HEK293 (cell line): ENCODE measurements around the gene PRRC2B.

Experiments
- CTCF ChIA-PET: fragments of 350-600 bp; formaldehyde crosslinking; extraction: SDS; loops from one replicate; lab custom pipeline; 2021; ENCODE audit warnings: antibody characterized with exemption; lab: Yijun Ruan, JAX
- POLR2A ChIA-PET: fragments of 300-600 bp; formaldehyde crosslinking; extraction: SDS; loops from one replicate; lab custom pipeline; 2020; ENCODE audit warnings: antibody characterized with exemption, inconsistent platforms; lab: Yijun Ruan, JAX
- H3K27ac ChIP-seq: fragments of 200-500 bp; sonication (Bioruptor generic); 2 replicates; pipeline ENCODE4 v1.5.1; 2014; ENCODE audit warnings: low read depth, low read length, control low read depth, inconsistent platforms; ENCODE audit errors: extremely low read depth
- H3K36me3 ChIP-seq, 2 experiments: fragments of 200-500 bp in 1 of 2; sonication (Bioruptor generic) in 1 of 2; 1 replicate in 1 of 2; 2 replicates in 1 of 2; pipeline ENCODE4 v1.5.1; 2014 to 2017; ENCODE audit warnings: inconsistent platforms in 2 of 2, low read length in 2 of 2; ENCODE audit not compliant: control insufficient read depth in 2 of 2, insufficient read depth in 1 of 2
- H3K4me1 ChIP-seq: fragments of 200-500 bp; sonication (Bioruptor generic); 2 replicates; pipeline ENCODE4 v1.5.1; 2014; ENCODE audit warnings: mild to moderate bottlenecking, low read length, inconsistent platforms; ENCODE audit not compliant: control insufficient read depth, insufficient read depth
- H3K4me3 ChIP-seq: 2 replicates; pipeline ENCODE4 v1.5.1; 2011; ENCODE audit warnings: low read depth, mild to moderate bottlenecking, control low read depth, low read length, moderate library complexity
- H3K9me3 ChIP-seq: fragments of 200-500 bp; sonication (Bioruptor generic); 2 replicates; pipeline ENCODE4 v1.5.1; 2014; ENCODE audit warnings: low read depth, low read length, inconsistent platforms; ENCODE audit not compliant: control insufficient read depth, insufficient read depth
- BCL6B ChIP-seq: fragments of 450-650 bp; formaldehyde crosslinking; IDR thresholded peaks from 2 replicates; pipeline ENCODE4 v1.5.1; 2017; ENCODE audit warnings: missing biosample characterization, missing genetic modification characterization
- FEZF1 ChIP-seq: fragments of 450-650 bp; formaldehyde crosslinking; IDR thresholded peaks from 2 replicates; pipeline ENCODE4 v1.5.1; 2016; ENCODE audit warnings: missing biosample characterization, missing genetic modification characterization
- GLIS1 ChIP-seq: fragments of 450-650 bp; formaldehyde crosslinking; IDR thresholded peaks from 2 replicates; pipeline ENCODE4 v1.5.1; 2016; ENCODE audit warnings: missing biosample characterization, missing genetic modification characterization
- HOXC10 ChIP-seq: sonication (generic); formaldehyde crosslinking; IDR thresholded peaks from 2 replicates; pipeline ENCODE4 v1.8.1; 2023; ENCODE audit warnings: mild to moderate bottlenecking, missing genetic modification reagents
- REST ChIP-seq: fragments of 450-650 bp; formaldehyde crosslinking; IDR thresholded peaks from 2 replicates; pipeline ENCODE4 v1.5.1; 2016; ENCODE audit warnings: missing biosample characterization, missing genetic modification characterization
- SCRT1 ChIP-seq: fragments of 450-650 bp; formaldehyde crosslinking; IDR thresholded peaks from 2 replicates; pipeline ENCODE4 v1.5.1; 2016; ENCODE audit warnings: missing biosample characterization, missing genetic modification characterization, borderline replicate concordance
- ZBTB44 ChIP-seq: fragments of 450-650 bp; IDR thresholded peaks from 2 replicates; pipeline ENCODE4 v1.5.1; 2018; ENCODE audit warnings: missing biosample characterization, mild to moderate bottlenecking, missing genetic modification characterization
- ZBTB7A ChIP-seq: fragments of 450-650 bp; formaldehyde crosslinking; IDR thresholded peaks from 2 replicates; pipeline ENCODE4 v1.5.1; 2016; ENCODE audit warnings: low read depth, missing biosample characterization, missing genetic modification characterization
- ZNF19 ChIP-seq: fragments of 450-650 bp; formaldehyde crosslinking; IDR thresholded peaks from 2 replicates; pipeline ENCODE4; 2016; ENCODE audit warnings: missing biosample characterization, missing genetic modification characterization, low read depth
- ZNF2 ChIP-seq: fragments of 450-650 bp; formaldehyde crosslinking; IDR thresholded peaks from 2 replicates; pipeline ENCODE4 v1.5.1; 2016; ENCODE audit warnings: missing biosample characterization, missing genetic modification characterization
- ZNF302 ChIP-seq: fragments of 450-650 bp; formaldehyde crosslinking; IDR thresholded peaks from 2 replicates; pipeline ENCODE4 v1.5.1; 2016; ENCODE audit warnings: missing biosample characterization, missing genetic modification characterization, low read depth
- ZNF324 ChIP-seq: fragments of 450-650 bp; formaldehyde crosslinking; IDR thresholded peaks from 2 replicates; pipeline ENCODE4 v1.5.1; 2016; ENCODE audit warnings: missing biosample characterization, missing genetic modification characterization
- ZNF335 ChIP-seq: fragments of 450-650 bp; formaldehyde crosslinking; conservative IDR thresholded peaks from 2 replicates; pipeline ENCODE4 v1.5.1; 2016; ENCODE audit warnings: missing biosample characterization, missing genetic modification characterization
- ZNF529 ChIP-seq: fragments of 450-650 bp; formaldehyde crosslinking; IDR thresholded peaks from 2 replicates; pipeline ENCODE4 v1.5.1; 2017; ENCODE audit warnings: missing genetic modification characterization, missing biosample characterization; ENCODE audit not compliant: insufficient replicate concordance
- ZNF629 ChIP-seq: fragments of 450-650 bp; formaldehyde crosslinking; IDR thresholded peaks from 2 replicates; pipeline ENCODE4 v1.5.1; 2017; ENCODE audit warnings: missing biosample characterization, missing genetic modification characterization
- ZNF692 ChIP-seq: fragments of 450-650 bp; formaldehyde crosslinking; IDR thresholded peaks from 2 replicates; pipeline ENCODE4 v1.5.1; 2016; ENCODE audit warnings: missing biosample characterization, missing genetic modification characterization
- TF ChIP-seq, protein P1 (sequence below): fragments of 450-650 bp; formaldehyde crosslinking; IDR thresholded peaks from 2 replicates; pipeline ENCODE4 v1.5.1; 2016; ENCODE audit warnings: missing biosample characterization, missing genetic modification characterization

PRRC2B gene

DNA sequence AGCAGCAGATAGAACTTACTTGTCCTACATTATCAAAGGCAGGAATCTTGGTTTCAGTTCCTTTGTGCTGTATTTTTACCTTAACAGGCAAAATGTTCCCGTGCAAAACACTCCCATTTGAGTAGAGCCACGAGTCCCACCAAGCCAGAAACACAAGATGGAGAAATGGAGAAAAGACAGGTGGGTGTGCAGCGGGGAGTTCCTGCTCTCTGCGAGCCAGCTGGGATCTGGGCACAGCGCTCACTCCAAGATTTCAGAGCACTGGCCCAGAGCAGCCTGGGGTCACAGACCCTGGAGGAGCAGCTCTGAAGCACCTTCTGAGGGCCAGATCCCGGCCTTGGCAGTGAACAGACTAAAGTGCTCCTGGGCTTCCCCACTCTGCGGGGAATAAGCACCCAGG lies 134.3 kb downstream of the PRRC2B start (continued):
- TF ChIP-seq REST (tag by site-specific recombination) = no peak

GRCh38 chr9:131528886-131529505 lies 135.1 kb downstream of the PRRC2B start:
- peaks cover 17 to 63% of the 10 kb centered on the region in 2 experiments; a peak in 2 of 3 replicates for H3K36me3 ChIP-seq
- H3K27ac ChIP-seq = peak overlapping the region; percentile 88; the same call in 1 of the 2 replicates
- POLR2A ChIA-PET = interaction anchor here (0.7 to 1.0 kb wide), 2 partner anchors 18 to 156 kb away, joined by 3 read pairs; no protein-coding TSS in a partner anchor
- CTCF ChIA-PET = interaction anchor here (0.6 kb wide), 1 partner anchor 25 kb away, joined by 3 read pairs; no protein-coding TSS in a partner anchor
- 0 out of 2 replicates have a peak, but pooled peaks cover 2% of the 10 kb centered on the region for H3K4me1 ChIP-seq
- no peak overlapping the region for H3K4me3 ChIP-seq
- no peaks in the 10 kb centered on the region for H3K9me3 ChIP-seq
- TF ChIP-seq ZNF19 (tag by site-specific recombination) = no peak
- no peak for TF ChIP-seq ZNF2
- TF ChIP-seq ZNF302 (tag by site-specific recombination) = no peak
- TF ChIP-seq ZNF629 (tag by site-specific recombination) = no peak
- TF ChIP-seq ZBTB7A = no peak
- TF ChIP-seq, protein P1, sequence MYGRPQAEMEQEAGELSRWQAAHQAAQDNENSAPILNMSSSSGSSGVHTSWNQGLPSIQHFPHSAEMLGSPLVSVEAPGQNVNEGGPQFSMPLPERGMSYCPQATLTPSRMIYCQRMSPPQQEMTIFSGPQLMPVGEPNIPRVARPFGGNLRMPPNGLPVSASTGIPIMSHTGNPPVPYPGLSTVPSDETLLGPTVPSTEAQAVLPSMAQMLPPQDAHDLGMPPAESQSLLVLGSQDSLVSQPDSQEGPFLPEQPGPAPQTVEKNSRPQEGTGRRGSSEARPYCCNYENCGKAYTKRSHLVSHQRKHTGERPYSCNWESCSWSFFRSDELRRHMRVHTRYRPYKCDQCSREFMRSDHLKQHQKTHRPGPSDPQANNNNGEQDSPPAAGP (tag by site-specific recombination) = no peak
- no peak for TF ChIP-seq SCRT1 (tag by site-specific recombination)
- no peak for TF ChIP-seq ZNF692 (tag by site-specific recombination)
- TF ChIP-seq ZNF335 (tag by site-specific recombination) = no peak
- TF ChIP-seq HOXC10 (CRISPR knock-in tag) = no peak
- no peak for TF ChIP-seq BCL6B (tag by site-specific recombination)
- TF ChIP-seq ZNF324 = no peak
- no peak for TF ChIP-seq FEZF1 (tag by site-specific recombination)
- TF ChIP-seq ZNF529 (tag by site-specific recombination) = no peak
- TF ChIP-seq ZBTB44 (tag by site-specific recombination) = no peak
- no peak for TF ChIP-seq GLIS1 (tag by site-specific recombination)
